Measurements from ENCODE around the gene TRIM27.
"Not testable (repeated sequence)": the region's sequence is repeated elsewhere in the genome, so short reads cannot be mapped to it uniquely, and the experiment has no call there.

- TF ChIP-seq POLR2A (IDR thresholded peaks at IDR 0.05), result not testable (repeated sequence)
- TF ChIP-seq, protein P1, sequence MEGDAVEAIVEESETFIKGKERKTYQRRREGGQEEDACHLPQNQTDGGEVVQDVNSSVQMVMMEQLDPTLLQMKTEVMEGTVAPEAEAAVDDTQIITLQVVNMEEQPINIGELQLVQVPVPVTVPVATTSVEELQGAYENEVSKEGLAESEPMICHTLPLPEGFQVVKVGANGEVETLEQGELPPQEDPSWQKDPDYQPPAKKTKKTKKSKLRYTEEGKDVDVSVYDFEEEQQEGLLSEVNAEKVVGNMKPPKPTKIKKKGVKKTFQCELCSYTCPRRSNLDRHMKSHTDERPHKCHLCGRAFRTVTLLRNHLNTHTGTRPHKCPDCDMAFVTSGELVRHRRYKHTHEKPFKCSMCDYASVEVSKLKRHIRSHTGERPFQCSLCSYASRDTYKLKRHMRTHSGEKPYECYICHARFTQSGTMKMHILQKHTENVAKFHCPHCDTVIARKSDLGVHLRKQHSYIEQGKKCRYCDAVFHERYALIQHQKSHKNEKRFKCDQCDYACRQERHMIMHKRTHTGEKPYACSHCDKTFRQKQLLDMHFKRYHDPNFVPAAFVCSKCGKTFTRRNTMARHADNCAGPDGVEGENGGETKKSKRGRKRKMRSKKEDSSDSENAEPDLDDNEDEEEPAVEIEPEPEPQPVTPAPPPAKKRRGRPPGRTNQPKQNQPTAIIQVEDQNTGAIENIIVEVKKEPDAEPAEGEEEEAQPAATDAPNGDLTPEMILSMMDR (IDR thresholded peaks at IDR 0.05), result not testable (repeated sequence)
Measured at GRCh38 chr6:28929339-28929738, 5.6 kb upstream of the TRIM27 start.
